ENCODE measurements around the gene VAMP2. TPM values are rescaled to one million over a fixed set of nuclear protein-coding genes. Genes with fewer than 3 reads are reported as not detected.

Gene VAMP2
- total and polyA plus RNA-seq, 10 of the 15 experiments (the other 5 are each of a cell fraction or from before 2014, with no cell fraction given): 3.0 to 35.2 (median 25.0) TPM

GRCh38 chr17:8162997-8163977 is 539 bp upstream of the VAMP2 start:
- RAD21 ChIA-PET (ENCODE audit: unreplicated experiment): interaction anchor here (1.1 to 2.2 kb wide), 4 partner anchors 10 to 132 kb away, joined by 3 to 9 read pairs (median 6); partner anchors contain the start of gene SLC25A35

More at GRCh38 chr17:8162997-8163977, 539 bp upstream of the VAMP2 start:
- Histone ChIP-seq H3K9me3 (replicated peaks; ENCODE audit: control insufficient read depth, insufficient read depth, low read length) (no peaks in the 10 kb centered on the region), H3K27ac (ENCODE audit: control insufficient read depth, insufficient read depth) (peak overlapping the region; percentile 66), H2AFZ (ENCODE audit: control insufficient read depth, low read depth, low read length) (peak overlapping the region; percentile 94), H3K4me2 (ENCODE audit: control insufficient read depth, insufficient read depth) (peak overlapping the region; percentile 95), H3K4me3 (peak overlapping the region; percentile 71; the same call in 1 of the 2 replicates), H3K36me3 (ENCODE audit: control insufficient read depth in 2 of 2, insufficient read depth in 2 of 2, low read length in 1 of 2) (peaks cover 0 to 5% of the 10 kb centered on the region in 2 experiments; a peak in 1 of 4 replicates), H3K9ac (ENCODE audit: control insufficient read depth, insufficient read depth, low read length) (peak overlapping the region; percentile 91), H4K20me1 (ENCODE audit: control insufficient read depth, insufficient read depth) (no peaks in the 10 kb centered on the region), H3K79me2 (ENCODE audit: control insufficient read depth, insufficient read depth, low read length) (peaks cover 24% of the 10 kb centered on the region), H3K27me3 (replicated peaks in 1 of 2; ENCODE audit: control insufficient read depth in 2 of 2, insufficient read depth in 2 of 2, low read length in 1 of 2) (no peaks in the 10 kb centered on the region), H3K4me1 (ENCODE audit: control insufficient read depth, insufficient read depth, low read length) (peaks cover 33% of the 10 kb centered on the region)
- BruUV-seq (replicated peaks): no TSS peak
- 4% methylated on average over 29 of the region's 55 CpGs for WGBS (ENCODE audit: insufficient coverage, insufficient replicate concordance, low lambda C conversion rate, missing lambda C conversion rate)
- FAIRE-seq: no peak
- POLR2A ChIA-PET: interaction anchor here (0.6 to 2.6 kb wide), 8 partner anchors 10 to 553 kb away, joined by 3 to 12 read pairs (median 4); partner anchors contain the start of genes AURKB and BORCS6
- SMC1A ChIA-PET (ENCODE audit: uncharacterized antibody, unreplicated experiment): interaction anchor here (0.7 to 1.2 kb wide), 4 partner anchors 10 to 56 kb away, joined by 3 to 7 read pairs (median 4); no protein-coding TSS in a partner anchor
- in situ Hi-C loops (cut with MboI): no loop called here
- peak; percentile 6 for ATAC-seq
- intact Hi-C loops (cut with micrococcal nuclease; ENCODE audit: unreplicated experiment): loop anchor here (5.0 kb wide), 1 partner anchor 101 kb away; no protein-coding TSS in a partner anchor
- DNase-seq (ENCODE audit: low read depth, low spot score): no peak
- peak; percentile 61; the same call in 1 of the 2 replicates for TF ChIP-seq NBN (IDR thresholded peaks at IDR 0.05)
- TF ChIP-seq MLLT1 (IDR thresholded peaks at IDR 0.05): peak; percentile 77; the same call in 1 of the 2 replicates
- TF ChIP-seq ZBED1 (IDR thresholded peaks at IDR 0.05; ENCODE audit: borderline replicate concordance): no peak
- no peak for TF ChIP-seq CBX3 (IDR thresholded peaks at IDR 0.05; ENCODE audit: borderline replicate concordance, low read depth)
- TF ChIP-seq EGR1 (IDR thresholded peaks at IDR 0.05; ENCODE audit: borderline replicate concordance in 1 of 2, low read depth in 2 of 2, low read length in 2 of 2): peak in 1 of 2 experiments; percentile 74; a peak in 1 of 3 replicates
- TF ChIP-seq EED (IDR thresholded peaks at IDR 0.05; ENCODE audit: low read depth): no peak
- no peak for TF ChIP-seq SUZ12 (IDR thresholded peaks at IDR 0.05; ENCODE audit: unreplicated experiment)
- peak; percentile 81; the same call in 1 of the 2 replicates for TF ChIP-seq HDGF (IDR thresholded peaks at IDR 0.05)
- no peak for TF ChIP-seq BCL3 (IDR thresholded peaks at IDR 0.05; ENCODE audit: borderline replicate concordance, insufficient read depth, low read depth, low read length, poor library complexity, severe bottlenecking)
- TF ChIP-seq MXI1 (IDR thresholded peaks at IDR 0.05; ENCODE audit: low read depth, low read length): no peak
- TF ChIP-seq SREBF2 (IDR thresholded peaks at IDR 0.05; ENCODE audit: low read length): no peak
- peak; percentile 61 for TF ChIP-seq ZBTB40 (IDR thresholded peaks at IDR 0.05; ENCODE audit: borderline replicate concordance)
- TF ChIP-seq ZZZ3 (IDR thresholded peaks at IDR 0.05; ENCODE audit: control insufficient read depth, insufficient read length, low read depth): no peak
- CTCF ChIA-PET: interaction anchor here (0.6 to 2.3 kb wide), 3 partner anchors 10 to 1999 kb away, joined by 3 to 11 read pairs (median 7); no protein-coding TSS in a partner anchor

Measured in GM12878 (cell line).